Lower lobe of right lung (tissue), 2 donors: ENCODE results near the gene NPRL2. TPM values are rescaled to one million over a fixed set of nuclear protein-coding genes. Genes with fewer than 3 reads are reported as not detected.

Experiments used
- ATAC-seq, 2 donors: fragments of 200-7000 bp; cut with Tn5 transposase; one replicate each; pipeline ENCODE4 v1.9.1; 2020 to 2022; ENCODE audit warnings: mild to moderate bottlenecking in 2 of 2, moderate library complexity in 2 of 2
- DNase-seq: peaks from one replicate; pipeline ENCODE4 v3.0.0-alpha.2; 2020
- H3K27ac ChIP-seq: fragments of 200-600 bp; one replicate; pipeline ENCODE4 v1.8.0; 2022
- H3K27me3 ChIP-seq: fragments of 200-600 bp; one replicate; pipeline ENCODE4 v1.8.0; 2022; ENCODE audit warnings: low read depth
- H3K36me3 ChIP-seq: fragments of 200-600 bp; one replicate; pipeline ENCODE4 v1.8.0; 2022; ENCODE audit warnings: mild to moderate bottlenecking
- H3K4me1 ChIP-seq: fragments of 200-600 bp; one replicate; pipeline ENCODE4 v1.8.0; 2022
- H3K4me3 ChIP-seq: fragments of 200-600 bp; one replicate; pipeline ENCODE4 v1.8.0; 2022; ENCODE audit warnings: mild to moderate bottlenecking
- H3K9me3 ChIP-seq: fragments of 200-600 bp; one replicate; pipeline ENCODE4 v1.8.0; 2022
- CTCF ChIP-seq: fragments of 200-600 bp; IDR thresholded peaks from one replicate; pipeline ENCODE4 v1.8.0; 2022; ENCODE audit warnings: antibody characterized with exemption, mild to moderate bottlenecking
- intact Hi-C: fragments of 100-400 bp; cut with DNase I; formaldehyde crosslinking; loops from one replicate; pipeline ENCODE4 v1.11.0; 2022
- total RNA-seq: library from RNA; stranded (reverse); fragmentation: NEBNext Ultra II Directional; extraction: Animal tissue kit (Norgen Biotek cat#: 25700); gene quantifications from one replicate; pipeline ENCODE4 v1.2.1, GENCODE V29; 2021
- donor health status: DM: no; HTN: yes; CAD: no; lungs with severe emphysema.

NPRL2 gene
- total RNA-seq, 1 donor from 2014 or later: 17.7 TPM

- Histone ChIP-seq H3K4me1 (peaks cover 47% of the 10 kb centered on the region), H3K27me3 (no peaks in the 10 kb centered on the region), H3K36me3 (no peaks in the 10 kb centered on the region), H3K27ac (peak within 1 kb of the TSS; percentile 84), H3K4me3 (peak within 1 kb of the TSS; percentile 75), H3K9me3 (no peaks in the 10 kb centered on the region)
- ATAC-seq (peak; percentile 64 to 73), DNase-seq (peak; percentile 89)
- peak; percentile 39 for TF ChIP-seq CTCF
- intact Hi-C loops: no loop called here
These were observed 47.4 kb downstream of the NPRL2 start, which contains the start of gene HYAL1 for GRCh38 chr3:50303013-50303815. TSS of gene HYAL1 (minus strand) at chr3:50303574. CDS start at chr3:50302956, 618 bp downstream.

DNA sequence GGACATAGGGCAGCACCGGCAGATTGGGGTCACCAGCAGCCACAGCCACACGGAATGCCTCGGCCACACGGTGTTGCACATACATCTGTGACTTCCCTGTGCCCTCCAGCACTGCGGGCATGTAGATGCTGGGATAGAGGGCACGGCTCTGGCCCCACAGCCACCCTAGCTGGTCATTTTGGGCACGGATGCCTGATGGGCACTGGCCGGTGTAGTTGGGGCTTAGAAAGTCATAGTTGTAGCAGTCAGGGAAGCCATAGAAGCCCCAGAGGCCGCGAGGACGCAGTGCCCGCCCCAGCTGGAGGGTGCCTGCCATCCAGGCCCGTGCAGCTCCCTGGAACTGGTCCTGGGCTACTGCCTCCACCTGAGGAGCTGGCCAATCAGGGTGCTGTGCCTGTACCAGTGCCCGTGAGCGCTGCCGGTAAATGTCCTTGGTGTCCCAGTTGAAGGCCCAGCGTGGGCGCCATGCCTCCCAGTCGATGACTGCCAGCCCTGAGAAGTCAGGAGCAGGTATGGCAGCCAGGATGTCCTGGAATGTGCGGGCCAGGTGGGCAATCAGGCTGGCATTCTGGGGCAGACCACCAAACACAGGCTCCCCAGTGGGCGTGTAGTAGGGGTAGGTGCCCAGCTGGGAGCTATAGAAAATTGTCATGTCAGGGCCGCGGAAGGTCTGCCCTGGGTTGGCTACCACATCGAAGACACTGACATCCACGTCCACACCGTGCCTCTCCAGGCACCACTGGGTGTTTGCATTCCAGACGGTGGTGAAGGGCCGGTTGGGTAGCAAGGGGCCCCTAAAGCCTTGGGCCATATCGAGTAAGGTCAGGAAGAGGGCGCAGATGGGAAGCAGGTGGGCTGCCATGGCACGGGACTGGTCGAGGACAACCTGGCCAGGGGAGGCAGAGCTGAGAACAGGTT lies 48.2 kb downstream of the NPRL2 start:
- DNase-seq (no peak), ATAC-seq (no peak)
- Histone ChIP-seq H3K9me3 (no peaks in the 10 kb centered on the region), H3K27me3 (no peaks in the 10 kb centered on the region), H3K4me3 (peak overlapping the region; percentile 75), H3K36me3 (no peaks in the 10 kb centered on the region), H3K27ac (peak overlapping the region; percentile 84), H3K4me1 (peaks cover 55% of the 10 kb centered on the region)
- TF ChIP-seq CTCF: no peak
- intact Hi-C loops: no loop called here

GRCh38 chr3:50300681-50301254 lies 49.8 kb downstream of the NPRL2 start:
- H3K36me3 ChIP-seq: no peaks in the 10 kb centered on the region
- H3K27me3 ChIP-seq: no peaks in the 10 kb centered on the region
- H3K9me3 ChIP-seq: no peaks in the 10 kb centered on the region
- DNase-seq: no peak
- peak overlapping the region; percentile 75 for H3K4me3 ChIP-seq
- peak overlapping the region; percentile 88 for H3K27ac ChIP-seq
- ATAC-seq: no peak
- H3K4me1 ChIP-seq: peaks cover 55% of the 10 kb centered on the region
- no peak for TF ChIP-seq CTCF
- intact Hi-C loops: no loop called here

GRCh38 chr3:50299929-50300680 lies 50.5 kb downstream of the NPRL2 start:
- peaks cover 55% of the 10 kb centered on the region for H3K4me1 ChIP-seq
- peak; percentile 68 for DNase-seq
- intact Hi-C loops: no loop called here

More at GRCh38 chr3:50299929-50300680, 50.5 kb downstream of the NPRL2 start:
- H3K4me3 ChIP-seq: peak overlapping the region; percentile 75
- peak overlapping the region; percentile 88 for H3K27ac ChIP-seq
- no peaks in the 10 kb centered on the region for H3K9me3 ChIP-seq
- H3K36me3 ChIP-seq: no peaks in the 10 kb centered on the region
- peak; percentile 2 to 25 for ATAC-seq
- no peaks in the 10 kb centered on the region for H3K27me3 ChIP-seq
- no peak for TF ChIP-seq CTCF
